ENCODE measurements around the gene CACNA1C. TPM values are rescaled to one million over a fixed set of nuclear protein-coding genes. Genes with fewer than 3 reads are reported as not detected.

Gene CACNA1C
- total RNA-seq, 1 experiment from 2014 or later, result 1.1 TPM

DNA sequence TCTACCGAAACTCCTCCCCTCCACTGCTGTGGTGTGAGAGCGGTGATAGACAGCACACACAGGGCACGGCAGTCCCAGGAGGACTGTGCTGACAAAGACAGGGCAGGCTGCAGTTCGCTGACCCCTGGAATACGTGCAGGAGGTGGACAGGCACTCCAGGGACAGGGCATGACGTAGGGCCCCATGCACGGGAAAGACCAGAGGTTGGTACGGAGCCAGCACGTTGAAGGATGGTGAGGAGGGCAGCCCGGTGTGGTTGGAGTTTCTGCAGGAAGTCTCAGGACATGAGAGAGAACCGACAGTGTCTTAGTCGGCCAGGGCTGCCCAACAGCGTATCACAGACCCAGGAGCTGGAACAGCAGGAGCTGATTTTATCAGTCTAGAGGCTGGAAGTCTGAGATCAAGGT is 487.8 kb downstream of the CACNA1C start:
- no peak overlapping the region for H4K91ac ChIP-seq (ENCODE audit: insufficient read length, low read depth, low read length)
- H4K20me1 ChIP-seq (ENCODE audit: control insufficient read depth, insufficient read depth, insufficient read length), result no peaks in the 10 kb centered on the region
- H3K9ac ChIP-seq (ENCODE audit: extremely low read depth, insufficient read length, low read length), result no peak overlapping the region
- H3K23me2 ChIP-seq (ENCODE audit: insufficient read length, low read depth, low read length, poor library complexity, severe bottlenecking), result peaks cover 2% of the 10 kb centered on the region
- no peaks in the 10 kb centered on the region for H3K27me3 ChIP-seq (ENCODE audit: insufficient read depth, low read length)
- H3K9me3 Mint-ChIP-seq, result no peaks in the 10 kb centered on the region
- no peak overlapping the region for H2BK5ac ChIP-seq (ENCODE audit: insufficient read length, low read length)
- peak overlapping the region; percentile 86; the same call in 1 of the 2 replicates for H3K14ac ChIP-seq (ENCODE audit: insufficient read depth, low read length)
- no peak overlapping the region for H3K23ac ChIP-seq (ENCODE audit: insufficient read length, low read depth, low read length)
- no CpG with 5 or more reads among the region's 13 CpGs for WGBS (ENCODE audit: extremely low coverage, insufficient read length, low lambda C conversion rate)
- no peak overlapping the region for H3T11ph ChIP-seq (ENCODE audit: low read length)
- H2AK5ac ChIP-seq (ENCODE audit: insufficient read length, low read length), result no peak overlapping the region
- no peak overlapping the region for H3K4me2 ChIP-seq (ENCODE audit: insufficient read depth, insufficient read length, low read length)
- no peaks in the 10 kb centered on the region for H3K9me3 ChIP-seq (ENCODE audit: control insufficient read depth, low read depth, low read length)
- TF ChIP-seq, protein P1, sequence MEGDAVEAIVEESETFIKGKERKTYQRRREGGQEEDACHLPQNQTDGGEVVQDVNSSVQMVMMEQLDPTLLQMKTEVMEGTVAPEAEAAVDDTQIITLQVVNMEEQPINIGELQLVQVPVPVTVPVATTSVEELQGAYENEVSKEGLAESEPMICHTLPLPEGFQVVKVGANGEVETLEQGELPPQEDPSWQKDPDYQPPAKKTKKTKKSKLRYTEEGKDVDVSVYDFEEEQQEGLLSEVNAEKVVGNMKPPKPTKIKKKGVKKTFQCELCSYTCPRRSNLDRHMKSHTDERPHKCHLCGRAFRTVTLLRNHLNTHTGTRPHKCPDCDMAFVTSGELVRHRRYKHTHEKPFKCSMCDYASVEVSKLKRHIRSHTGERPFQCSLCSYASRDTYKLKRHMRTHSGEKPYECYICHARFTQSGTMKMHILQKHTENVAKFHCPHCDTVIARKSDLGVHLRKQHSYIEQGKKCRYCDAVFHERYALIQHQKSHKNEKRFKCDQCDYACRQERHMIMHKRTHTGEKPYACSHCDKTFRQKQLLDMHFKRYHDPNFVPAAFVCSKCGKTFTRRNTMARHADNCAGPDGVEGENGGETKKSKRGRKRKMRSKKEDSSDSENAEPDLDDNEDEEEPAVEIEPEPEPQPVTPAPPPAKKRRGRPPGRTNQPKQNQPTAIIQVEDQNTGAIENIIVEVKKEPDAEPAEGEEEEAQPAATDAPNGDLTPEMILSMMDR (conservative IDR thresholded peaks at IDR 0.05), result no peak
- H3K4me1 Mint-ChIP-seq, result peaks cover 0 to 4% of the 10 kb centered on the region in 2 experiments; a peak in 1 of 4 replicates
- no peak overlapping the region for H3K27ac ChIP-seq (ENCODE audit: insufficient read length, low read depth, low read length)
- no peak overlapping the region for H3K56ac ChIP-seq (ENCODE audit: insufficient read length, low read depth, low read length)
- H3K18ac ChIP-seq (ENCODE audit: insufficient read length, low read depth, low read length), result no peak overlapping the region
- no peak overlapping the region for H3K4me3 Mint-ChIP-seq
- no peak overlapping the region for H2BK20ac ChIP-seq (ENCODE audit: low read depth, low read length, poor library complexity, severe bottlenecking)
- peak overlapping the region in 1 of 3 experiments; percentile 34; a peak in 1 of 7 replicates for H3K27ac Mint-ChIP-seq
- H4K8ac ChIP-seq (replicated peaks; ENCODE audit: insufficient read length, low read depth, low read length), result no peak overlapping the region
- no peak overlapping the region for H2BK12ac ChIP-seq (ENCODE audit: insufficient read length, low read depth, low read length)
- no peak overlapping the region for H2AFZ ChIP-seq (ENCODE audit: low read length)
- peaks cover 16% of the 10 kb centered on the region for H3K27me3 Mint-ChIP-seq (ENCODE audit: low read depth)
- no peaks in the 10 kb centered on the region for H3K79me2 ChIP-seq (ENCODE audit: insufficient read depth, low read length)
- H3K79me1 ChIP-seq (ENCODE audit: insufficient read depth, low read depth, low read length, poor library complexity, severe bottlenecking), result no peaks in the 10 kb centered on the region
- H3K4me1 ChIP-seq (ENCODE audit: insufficient read depth, low read length), result no peaks in the 10 kb centered on the region
- DNase-seq, result no peak
- no peak overlapping the region for H3K4ac ChIP-seq (ENCODE audit: low read depth, low read length)
- no peaks in the 10 kb centered on the region for H3K36me3 Mint-ChIP-seq (ENCODE audit: insufficient read depth in 1 of 3, low read depth in 3 of 3)
- no peak overlapping the region for H4K5ac ChIP-seq (ENCODE audit: insufficient read length, low read depth, low read length)
- no peak overlapping the region for H2BK120ac ChIP-seq (ENCODE audit: low read depth, low read length, poor library complexity, severe bottlenecking)
- H2BK15ac ChIP-seq (ENCODE audit: low read depth, low read length), result no peak overlapping the region

Data from H9 (cell line).